ENCODE results near the gene NBPF11.
"Not testable (repeated sequence)": the region's sequence is repeated elsewhere in the genome, so short reads cannot be mapped to it uniquely, and the experiment has no call there.

DNA sequence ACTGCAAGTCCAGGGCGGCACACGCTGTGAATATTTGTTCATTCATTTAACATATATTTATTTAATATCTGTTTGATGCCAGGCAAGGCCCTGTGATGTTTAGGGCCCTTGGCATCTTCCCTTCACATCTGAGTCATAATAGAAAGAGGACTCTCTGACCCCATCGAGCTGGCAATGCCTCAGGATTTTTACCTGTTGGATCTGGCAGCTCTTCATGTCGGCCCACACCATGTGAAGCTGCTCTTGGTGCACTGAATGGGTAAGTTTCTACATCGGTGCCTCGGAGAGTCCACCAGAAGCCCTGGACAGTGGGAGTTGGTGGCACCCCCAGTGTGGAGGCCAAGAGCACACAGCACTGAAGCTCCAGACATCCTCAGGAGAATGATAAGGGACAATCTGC lies 8.9 kb downstream of the NBPF11 start:
- TF ChIP-seq EP300 (IDR thresholded peaks at IDR 0.05); POLR2A (IDR thresholded peaks at IDR 0.05; ENCODE audit: low read length); SREBF2 (IDR thresholded peaks at IDR 0.05); CHD4 (IDR thresholded peaks at IDR 0.05; ENCODE audit: borderline replicate concordance); GATA3 (IDR thresholded peaks at IDR 0.05; ENCODE audit: borderline replicate concordance); NPAS2 (CRISPR knock-in tag; IDR thresholded peaks at IDR 0.05; ENCODE audit: borderline replicate concordance); ESRRA (IDR thresholded peaks at IDR 0.05; ENCODE audit: borderline replicate concordance, low read length); KDM5A (IDR thresholded peaks at IDR 0.05): not testable (repeated sequence)
- TF ChIP-seq, protein P1, sequence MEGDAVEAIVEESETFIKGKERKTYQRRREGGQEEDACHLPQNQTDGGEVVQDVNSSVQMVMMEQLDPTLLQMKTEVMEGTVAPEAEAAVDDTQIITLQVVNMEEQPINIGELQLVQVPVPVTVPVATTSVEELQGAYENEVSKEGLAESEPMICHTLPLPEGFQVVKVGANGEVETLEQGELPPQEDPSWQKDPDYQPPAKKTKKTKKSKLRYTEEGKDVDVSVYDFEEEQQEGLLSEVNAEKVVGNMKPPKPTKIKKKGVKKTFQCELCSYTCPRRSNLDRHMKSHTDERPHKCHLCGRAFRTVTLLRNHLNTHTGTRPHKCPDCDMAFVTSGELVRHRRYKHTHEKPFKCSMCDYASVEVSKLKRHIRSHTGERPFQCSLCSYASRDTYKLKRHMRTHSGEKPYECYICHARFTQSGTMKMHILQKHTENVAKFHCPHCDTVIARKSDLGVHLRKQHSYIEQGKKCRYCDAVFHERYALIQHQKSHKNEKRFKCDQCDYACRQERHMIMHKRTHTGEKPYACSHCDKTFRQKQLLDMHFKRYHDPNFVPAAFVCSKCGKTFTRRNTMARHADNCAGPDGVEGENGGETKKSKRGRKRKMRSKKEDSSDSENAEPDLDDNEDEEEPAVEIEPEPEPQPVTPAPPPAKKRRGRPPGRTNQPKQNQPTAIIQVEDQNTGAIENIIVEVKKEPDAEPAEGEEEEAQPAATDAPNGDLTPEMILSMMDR (IDR thresholded peaks at IDR 0.05), result not testable (repeated sequence)
